Astrocyte (in vitro differentiated cells and primary cell): ENCODE data around the gene ARPIN. TPM values are rescaled to one million over a fixed set of nuclear protein-coding genes. Genes with fewer than 3 reads are reported as not detected.
A peak's percentile ranks its signal among the peaks of the same experiment; 100 is the strongest.

Source experiments
- DNase-seq: peaks from one replicate; pipeline ENCODE4 v3.0.0-alpha.2; 2010; ENCODE audit warnings: low read depth
- FAIRE-seq: peaks from 2 replicates; lab custom pipeline; 2011; peaks lifted over from hg19 to GRCh38; lab: Jason Lieb, UNC
- H2AFZ ChIP-seq: 2 replicates; pipeline ENCODE4 v1.6.0; 2012; ENCODE audit warnings: low read depth, low read length, inconsistent platforms
- H3K27ac ChIP-seq: 2 replicates; pipeline ENCODE4 v1.5.1; 2011; ENCODE audit warnings: low read depth, low read length, inconsistent platforms
- H3K27me3 ChIP-seq: 2 replicates; pipeline ENCODE4 v1.6.0; 2011; ENCODE audit warnings: low read length, inconsistent platforms; ENCODE audit not compliant: insufficient read depth
- H3K36me3 ChIP-seq: 2 replicates; pipeline ENCODE4 v1.5.1; 2011; ENCODE audit warnings: low read length, inconsistent platforms; ENCODE audit not compliant: insufficient read depth
- H3K4me1 ChIP-seq: 2 replicates; pipeline ENCODE4 v1.5.1; 2011; ENCODE audit warnings: low read length, inconsistent platforms; ENCODE audit not compliant: insufficient read depth
- H3K4me2 ChIP-seq: 2 replicates; pipeline ENCODE4 v1.6.0; 2012; ENCODE audit warnings: low read length, inconsistent platforms
- H3K4me3 ChIP-seq: 2 replicates; pipeline ENCODE4 v1.5.1; 2011; ENCODE audit warnings: low read depth, mild to moderate bottlenecking, low read length, inconsistent platforms; ENCODE audit not compliant: insufficient read depth
- H3K79me2 ChIP-seq: 2 replicates; pipeline ENCODE4 v1.6.0; 2012; ENCODE audit warnings: mild to moderate bottlenecking, low read length, inconsistent platforms; ENCODE audit not compliant: insufficient read depth
- H3K9ac ChIP-seq: 2 replicates; pipeline ENCODE4 v1.6.0; 2012; ENCODE audit warnings: mild to moderate bottlenecking, low read length, inconsistent platforms
- H3K9me3 ChIP-seq: 2 replicates; pipeline ENCODE4 v1.5.1; 2012; ENCODE audit warnings: low read depth, mild to moderate bottlenecking, low read length, inconsistent platforms; ENCODE audit not compliant: insufficient read depth
- H4K20me1 ChIP-seq: 2 replicates; pipeline ENCODE4 v1.6.0; 2012; ENCODE audit warnings: low read length, inconsistent platforms; ENCODE audit not compliant: insufficient read depth
- H3K27ac Mint-ChIP-seq: one replicate; pipeline ENCODE4 v1.8.0; 2021; ENCODE audit warnings: mild to moderate bottlenecking, mixed read lengths; ENCODE audit not compliant: unreplicated experiment
- H3K27me3 Mint-ChIP-seq: one replicate; pipeline ENCODE4 v1.8.0; 2021; ENCODE audit warnings: low read depth, mixed read lengths; ENCODE audit not compliant: unreplicated experiment
- H3K36me3 Mint-ChIP-seq: one replicate; pipeline ENCODE4 v1.8.0; 2021; ENCODE audit warnings: low read depth, mixed read lengths; ENCODE audit not compliant: unreplicated experiment
- H3K4me1 Mint-ChIP-seq: one replicate; pipeline ENCODE4 v1.8.0; 2021; ENCODE audit warnings: low read depth, mixed read lengths; ENCODE audit not compliant: unreplicated experiment
- H3K4me3 Mint-ChIP-seq: one replicate; pipeline ENCODE4 v1.8.0; 2021; ENCODE audit warnings: mild to moderate bottlenecking, moderate library complexity, mixed read lengths; ENCODE audit not compliant: unreplicated experiment
- H3K9me3 Mint-ChIP-seq: one replicate; pipeline ENCODE4 v1.8.0; 2021; ENCODE audit warnings: mild to moderate bottlenecking, mixed read lengths; ENCODE audit not compliant: unreplicated experiment
- CTCF ChIP-seq: IDR thresholded peaks from 2 replicates; pipeline ENCODE4 v1.5.1; 2011; ENCODE audit warnings: low read depth, mild to moderate bottlenecking, inconsistent platforms, low read length, moderate library complexity; ENCODE audit not compliant: insufficient read depth
- EZH2 ChIP-seq: IDR thresholded peaks from 2 replicates; pipeline ENCODE4 v1.6.1; 2012; ENCODE audit warnings: mild to moderate bottlenecking, low read length, inconsistent platforms; ENCODE audit not compliant: insufficient read depth
- microRNA-seq: library from miRNA; unstranded; fragments of <30 nt; microRNA quantifications from one replicate; pipeline ENCODE4 v1.2.0, GENCODE V29; 2020
- total RNA-seq: library from RNA; stranded (reverse); gene quantifications from 2 replicates; pipeline ENCODE4 v1.2.1, GENCODE V29; 2021

Gene ARPIN
- total RNA-seq, 1 donor from 2014 or later = 4.8 TPM

- peak overlapping the region; percentile 49 for H3K9ac ChIP-seq
- Mint-ChIP-seq H3K27ac (peak overlapping the region; percentile 93), H3K4me3 (no peak overlapping the region), H3K36me3 (peaks cover 9% of the 10 kb centered on the region), H3K27me3 (no peaks in the 10 kb centered on the region), H3K9me3 (no peaks in the 10 kb centered on the region), H3K4me1 (peaks cover 30% of the 10 kb centered on the region)
- H2AFZ ChIP-seq = no peak overlapping the region
- H4K20me1 ChIP-seq = no peaks in the 10 kb centered on the region
- DNase-seq (peak; percentile 90), FAIRE-seq (peak; percentile 92)
- no peak for TF ChIP-seq EZH2
- no peak for TF ChIP-seq CTCF
- H3K4me1 ChIP-seq = peaks cover 34% of the 10 kb centered on the region
- no peaks in the 10 kb centered on the region for H3K79me2 ChIP-seq
- peak overlapping the region; percentile 68 for H3K4me2 ChIP-seq
- no peak overlapping the region for H3K4me3 ChIP-seq
- H3K36me3 ChIP-seq = no peaks in the 10 kb centered on the region
- peak overlapping the region; percentile 71 for H3K27ac ChIP-seq
- H3K27me3 ChIP-seq = no peaks in the 10 kb centered on the region
- no peaks in the 10 kb centered on the region for H3K9me3 ChIP-seq
Measured at GRCh38 chr15:89845305-89845893, 67.4 kb downstream of the ARPIN start.

Small RNA genes lying within 50 kb of the gene (microRNA-seq; reads per million reads assigned to microRNA genes)
- gene MIR5009 (not detected), gene MIR5094 (not detected)

Other genes with a start within 250 kb of the ARPIN start
- 0.14 TPM in 1 of 2 replicates, not detected in the other for gene PLIN1, start 233.6 kb downstream of the ARPIN start, total RNA-seq
- gene PEX11A, start 222.2 kb downstream of the ARPIN start, total RNA-seq = 2.1 and 2.5 TPM in 2 replicates
- gene WDR93, start 222.1 kb downstream of the ARPIN start, total RNA-seq = not detected in 2 replicates
- not detected in 2 replicates for gene MESP1, start 161.7 kb downstream of the ARPIN start, total RNA-seq
- not detected in 2 replicates for gene MESP2, start 136.6 kb downstream of the ARPIN start, total RNA-seq
- 0.22 and 0.25 TPM in 2 replicates for gene ANPEP, start 98.1 kb downstream of the ARPIN start, total RNA-seq
- 37.9 and 41.2 TPM in 2 replicates for gene AP3S2, start 19.0 kb downstream of the ARPIN start, total RNA-seq
- 26.9 and 27.2 TPM in 2 replicates for gene ZNF710, start 88.4 kb upstream of the ARPIN start, total RNA-seq
- gene IDH2, start 189.5 kb upstream of the ARPIN start, total RNA-seq = 76.6 and 87.3 TPM in 2 replicates